Mucosa of descending colon (tissue), 3 donors: ENCODE results near the gene IL9R. TPM values are rescaled to one million over a fixed set of nuclear protein-coding genes. Genes with fewer than 3 reads are reported as not detected.
"Not testable (repeated sequence)": the region's sequence is repeated elsewhere in the genome, so short reads cannot be mapped to it uniquely, and the experiment has no call there.

Experiments used
- ATAC-seq: fragments of 200-7000 bp; cut with Tn5 transposase; one replicate; pipeline ENCODE4 v1.9.1; 2020; ENCODE audit warnings: mild to moderate bottlenecking, moderate library complexity
- DNase-seq, 3 donors: peaks; one replicate each; pipeline ENCODE4 v3.0.0-alpha.2; 2020
- H3K36me3 ChIP-seq: fragments of 200-600 bp; one replicate; pipeline ENCODE4 v1.8.0; 2021; ENCODE audit warnings: low read depth, mild to moderate bottlenecking
- H3K4me1 ChIP-seq: fragments of 200-600 bp; one replicate; pipeline ENCODE4 v1.8.0; 2021; ENCODE audit warnings: low read depth, mild to moderate bottlenecking
- H3K4me3 ChIP-seq: fragments of 200-600 bp; one replicate; pipeline ENCODE4 v1.8.0; 2021; ENCODE audit warnings: mild to moderate bottlenecking
- H3K9me3 ChIP-seq: fragments of 200-600 bp; one replicate; pipeline ENCODE4 v1.8.0; 2021; ENCODE audit warnings: mild to moderate bottlenecking
- intact Hi-C, 2 donors: fragments of 100-400 bp; cut with DNase I in 1 of 2; cut with micrococcal nuclease in 1 of 2; formaldehyde crosslinking; loops; one replicate each; pipeline versions ENCODE4 v1.11.0 to v1.11.1; 2022; cut with DNase I, micrococcal nuclease
- total RNA-seq, 3 donors: library from RNA; stranded (reverse); fragmentation: NEBNext Ultra II Directional in 2 of 3; extraction: Animal tissue kit (Norgen Biotek cat#: 25700) in 2 of 3; gene quantifications; one replicate each; pipeline versions ENCODE4 v1.2.1 to v1.2.4, GENCODE V29; 2021 to 2023
- TF ChIP-seq, protein P1 (sequence below): fragments of 200-600 bp; IDR thresholded peaks from one replicate; pipeline ENCODE4 v1.8.0; 2022; ENCODE audit warnings: antibody characterized with exemption, mild to moderate bottlenecking
- donor health status: DM: no; HTN: no; CAD: no; lungs with moderate emphysema.
- donor health status: DM: no; HTN: no; CAD: no.
- donor health status: DM: no; HTN: yes; CAD: no.

The IL9R gene
- total RNA-seq, 3 donors from 2014 or later, result 0.63 to 2.4 (median 1.0) TPM

DNA sequence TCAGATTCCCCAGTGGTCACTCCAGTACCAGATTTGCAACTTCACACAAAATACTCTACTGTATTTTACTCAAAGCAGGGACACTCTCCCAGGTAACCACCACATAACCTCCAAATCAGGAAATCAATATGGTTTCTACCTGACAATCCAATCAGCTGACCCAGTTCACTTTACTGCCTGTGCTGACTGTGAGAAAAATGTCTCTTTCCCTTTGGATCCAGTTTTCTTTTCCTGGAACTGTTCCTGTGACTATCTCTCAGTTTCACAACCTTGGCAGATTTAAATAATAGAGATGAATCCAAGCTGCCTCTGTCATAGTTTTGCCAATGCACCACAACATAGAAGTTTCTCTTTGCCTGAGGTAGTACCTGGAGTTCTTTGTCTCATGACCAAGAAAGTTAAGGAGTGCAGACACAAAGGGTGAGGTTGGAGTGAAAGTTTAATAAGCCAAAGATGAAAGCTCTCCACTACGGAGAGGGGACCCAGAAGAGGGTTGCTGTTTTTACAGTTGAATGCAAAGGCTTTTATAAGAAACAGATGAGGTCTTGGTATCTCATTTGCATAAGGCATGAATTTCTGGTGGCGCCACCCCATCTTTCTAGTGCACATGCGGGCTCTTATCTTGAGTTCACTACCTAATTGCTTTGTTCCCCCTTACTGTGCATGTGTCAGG, 29.7 kb upstream of the IL9R start:
- intact Hi-C loops, result no loop called here
- DNase-seq (no peak), ATAC-seq (no peak)
- TF ChIP-seq, protein P1, sequence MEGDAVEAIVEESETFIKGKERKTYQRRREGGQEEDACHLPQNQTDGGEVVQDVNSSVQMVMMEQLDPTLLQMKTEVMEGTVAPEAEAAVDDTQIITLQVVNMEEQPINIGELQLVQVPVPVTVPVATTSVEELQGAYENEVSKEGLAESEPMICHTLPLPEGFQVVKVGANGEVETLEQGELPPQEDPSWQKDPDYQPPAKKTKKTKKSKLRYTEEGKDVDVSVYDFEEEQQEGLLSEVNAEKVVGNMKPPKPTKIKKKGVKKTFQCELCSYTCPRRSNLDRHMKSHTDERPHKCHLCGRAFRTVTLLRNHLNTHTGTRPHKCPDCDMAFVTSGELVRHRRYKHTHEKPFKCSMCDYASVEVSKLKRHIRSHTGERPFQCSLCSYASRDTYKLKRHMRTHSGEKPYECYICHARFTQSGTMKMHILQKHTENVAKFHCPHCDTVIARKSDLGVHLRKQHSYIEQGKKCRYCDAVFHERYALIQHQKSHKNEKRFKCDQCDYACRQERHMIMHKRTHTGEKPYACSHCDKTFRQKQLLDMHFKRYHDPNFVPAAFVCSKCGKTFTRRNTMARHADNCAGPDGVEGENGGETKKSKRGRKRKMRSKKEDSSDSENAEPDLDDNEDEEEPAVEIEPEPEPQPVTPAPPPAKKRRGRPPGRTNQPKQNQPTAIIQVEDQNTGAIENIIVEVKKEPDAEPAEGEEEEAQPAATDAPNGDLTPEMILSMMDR, result no peak
- H3K9me3 ChIP-seq, result peaks cover 3% of the 10 kb centered on the region
- H3K36me3 ChIP-seq, result no peaks in the 10 kb centered on the region
- no peaks in the 10 kb centered on the region for H3K4me1 ChIP-seq
- H3K4me3 ChIP-seq, result no peak overlapping the region

GRCh38 chrX:155968326-155968661, 29.2 kb upstream of the IL9R start:
- DNase-seq (no peak), ATAC-seq (no peak)
- intact Hi-C loops, result no loop called here
- Histone ChIP-seq H3K36me3 (no peaks in the 10 kb centered on the region), H3K4me1 (no peaks in the 10 kb centered on the region), H3K9me3 (peaks cover 3% of the 10 kb centered on the region), H3K4me3 (no peak overlapping the region)
- TF ChIP-seq, protein P1, result no peak

DNA sequence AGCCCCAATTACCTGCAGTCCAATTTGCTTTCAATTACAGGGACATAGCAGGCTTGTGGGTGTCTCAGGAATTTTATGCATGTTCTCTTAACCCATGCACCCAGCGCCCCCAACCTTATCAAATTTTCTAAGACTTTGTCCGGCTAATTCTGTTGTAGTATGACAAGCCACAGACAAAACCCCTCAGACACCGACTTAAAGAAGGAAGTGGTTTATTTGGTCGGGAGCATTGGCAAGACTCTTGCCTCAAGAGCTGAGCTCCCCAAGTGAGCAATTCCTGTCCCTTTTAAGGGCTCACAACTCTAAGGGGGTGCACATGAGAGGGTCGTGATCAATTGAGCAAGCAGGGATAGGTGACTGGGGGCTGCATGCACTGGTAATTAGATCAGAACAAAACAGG, 28.7 kb upstream of the IL9R start:
- no peaks in the 10 kb centered on the region for H3K36me3 ChIP-seq
- no peaks in the 10 kb centered on the region for H3K4me1 ChIP-seq
- TF ChIP-seq, protein P1, result no peak
- H3K4me3 ChIP-seq, result no peak overlapping the region
- ATAC-seq (no peak), DNase-seq (no peak)
- intact Hi-C loops, result no loop called here
- H3K9me3 ChIP-seq, result peaks cover 3% of the 10 kb centered on the region

GRCh38 chrX:155971658-155972057, 25.8 kb upstream of the IL9R start:
- H3K4me3 ChIP-seq, H3K9me3 ChIP-seq, DNase-seq, ATAC-seq, H3K4me1 ChIP-seq, H3K36me3 ChIP-seq, intact Hi-C loops: not testable (repeated sequence)

DNA sequence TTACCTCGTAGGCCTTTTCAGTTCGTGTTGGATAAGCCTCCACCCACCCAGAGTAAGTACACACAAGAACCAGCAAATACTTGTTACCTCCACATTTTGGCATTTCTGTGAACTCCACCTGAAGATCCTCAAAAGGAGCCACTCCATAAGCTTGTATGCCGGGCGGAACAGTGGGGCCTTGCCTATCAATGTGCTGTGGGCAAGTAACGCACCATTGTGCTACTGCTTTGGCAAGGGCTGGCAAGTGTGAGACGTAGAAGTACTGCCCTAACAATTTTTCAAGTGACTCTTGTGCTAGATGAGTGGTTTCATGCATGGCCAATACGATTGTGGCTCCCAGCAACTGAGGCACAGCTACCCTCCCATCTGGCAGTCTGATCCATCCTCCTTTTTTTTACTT, 25.3 kb upstream of the IL9R start:
- DNase-seq, ATAC-seq, H3K4me3 ChIP-seq, H3K36me3 ChIP-seq, intact Hi-C loops, H3K4me1 ChIP-seq, H3K9me3 ChIP-seq: not testable (repeated sequence)

DNA sequence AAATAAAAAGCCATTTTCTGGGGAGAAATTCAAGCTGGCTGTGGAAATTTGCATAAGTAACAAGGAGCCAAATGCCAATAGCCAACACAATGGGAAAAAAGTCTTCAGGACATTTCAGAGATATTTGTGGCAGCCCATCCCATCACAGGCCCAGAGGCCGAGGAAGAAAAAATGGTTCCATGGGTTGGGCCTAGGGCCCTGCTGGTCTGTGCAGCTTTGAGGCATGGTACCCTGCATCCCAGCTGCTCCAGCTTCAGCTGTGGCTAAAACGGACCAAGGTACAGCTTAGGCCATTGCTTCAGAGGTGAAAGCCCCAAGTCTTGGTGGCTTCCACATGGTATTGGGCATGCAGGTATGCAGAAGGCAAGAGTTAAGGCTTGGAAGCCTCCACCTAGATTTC, 14.2 kb upstream of the IL9R start:
- ATAC-seq (no peak), DNase-seq (no peak)
- TF ChIP-seq, protein P1, result no peak
- H3K36me3 ChIP-seq, result no peaks in the 10 kb centered on the region
- no peaks in the 10 kb centered on the region for H3K4me1 ChIP-seq
- peaks cover 12% of the 10 kb centered on the region for H3K9me3 ChIP-seq
- no peak overlapping the region for H3K4me3 ChIP-seq
- intact Hi-C loops, result no loop called here

GRCh38 chrX:155985208-155985607, 12.3 kb upstream of the IL9R start:
- ATAC-seq (peak; percentile 88), DNase-seq (peak in 1 of 3 donors; percentile 27)
- intact Hi-C loops, result no loop called here
- Histone ChIP-seq H3K36me3 (no peaks in the 10 kb centered on the region), H3K4me3 (no peak overlapping the region), H3K4me1 (no peaks in the 10 kb centered on the region), H3K9me3 (peaks cover 12% of the 10 kb centered on the region)
- TF ChIP-seq, protein P1, result no peak

- DNase-seq, ATAC-seq, intact Hi-C loops, H3K4me1 ChIP-seq, H3K4me3 ChIP-seq, H3K36me3 ChIP-seq: not testable (repeated sequence)
- H3K9me3 ChIP-seq, result peaks cover 12% of the 10 kb centered on the region
Observed at GRCh38 chrX:155986995-155987394, 10.5 kb upstream of the IL9R start.
